ENCODE data around the gene PIEZO1. TPM values are rescaled to one million over a fixed set of nuclear protein-coding genes. Genes with fewer than 3 reads are reported as not detected.
"Not testable (repeated sequence)": the region's sequence is repeated elsewhere in the genome, so short reads cannot be mapped to it uniquely, and the experiment has no call there.

PIEZO1 gene
- total RNA-seq, 2 donors from 2014 or later = 84.8 to 298 TPM

- H3K36me3 Mint-ChIP-seq; H3K4me3 Mint-ChIP-seq; H3K27ac Mint-ChIP-seq; H3K4me1 Mint-ChIP-seq (ENCODE audit: low read depth in 2 of 2); ATAC-seq; H3K9me3 Mint-ChIP-seq; H3K27me3 Mint-ChIP-seq; DNase-seq (ENCODE audit: low spot score): not testable (repeated sequence)
These were observed 115.5 kb downstream of the PIEZO1 start for GRCh38 chr16:88669493-88669892.

GRCh38 chr16:88667461-88667860 is 117.6 kb downstream of the PIEZO1 start:
- no peaks in the 10 kb centered on the region for H3K36me3 Mint-ChIP-seq
- H3K4me3 Mint-ChIP-seq = no peak overlapping the region
- H3K9me3 Mint-ChIP-seq = no peaks in the 10 kb centered on the region
- no peak for DNase-seq (ENCODE audit: low spot score)
- H3K27me3 Mint-ChIP-seq = no peaks in the 10 kb centered on the region
- H3K4me1 Mint-ChIP-seq (ENCODE audit: low read depth in 2 of 2) = peaks cover 0 to 8% of the 10 kb centered on the region in 2 donors
- H3K27ac Mint-ChIP-seq = no peak overlapping the region
- ATAC-seq = no peak

- no peak overlapping the region for H3K27ac Mint-ChIP-seq
- no peaks in the 10 kb centered on the region for H3K9me3 Mint-ChIP-seq
- no peaks in the 10 kb centered on the region for H3K36me3 Mint-ChIP-seq
- peaks cover 13 to 16% of the 10 kb centered on the region in 2 donors for H3K4me1 Mint-ChIP-seq (ENCODE audit: low read depth in 2 of 2)
- ATAC-seq (no peak), DNase-seq (ENCODE audit: low spot score) (no peak)
- no peak overlapping the region for H3K4me3 Mint-ChIP-seq
- H3K27me3 Mint-ChIP-seq = no peaks in the 10 kb centered on the region
These were observed 119.5 kb downstream of the PIEZO1 start for GRCh38 chr16:88665570-88665969.

Other genes with a start within 250 kb of the PIEZO1 start
- gene ZC3H18, start 214.8 kb downstream of the PIEZO1 start, total RNA-seq = 100 to 1,000 TPM in 1 of 2 donors, 10 to 100 TPM in 1; 85.0 to 148 TPM
- 1 to 10 TPM in 1 of 2 donors, under 1 TPM in 1; 0.64 to 1.0 TPM for gene IL17C, start 146.6 kb downstream of the PIEZO1 start, total RNA-seq
- gene CYBA, start 134.2 kb downstream of the PIEZO1 start, total RNA-seq = 100 to 1,000 TPM; 268 to 386 TPM
- gene MVD, start 122.1 kb downstream of the PIEZO1 start, total RNA-seq = 100 to 1,000 TPM in 1 of 2 donors, 10 to 100 TPM in 1; 77.2 to 124 TPM
- gene SNAI3, start 98.7 kb downstream of the PIEZO1 start, total RNA-seq = 1 to 10 TPM in 1 of 2 donors, under 1 TPM in 1; 0.42 to 1.2 TPM
- 10 to 100 TPM; 29.1 to 49.4 TPM for gene RNF166, start 78.8 kb downstream of the PIEZO1 start, total RNA-seq
- 10 to 100 TPM; 39.0 to 80.4 TPM for gene CTU2, start 78.7 kb downstream of the PIEZO1 start, total RNA-seq
- 100 to 1,000 TPM in 1 of 2 donors, 10 to 100 TPM in 1; 50.0 to 129 TPM for gene CDT1, start 18.6 kb upstream of the PIEZO1 start, total RNA-seq
- 100 to 1,000 TPM; 142 to 192 TPM for gene APRT, start 26.7 kb upstream of the PIEZO1 start, total RNA-seq
- gene GALNS, start 71.7 kb upstream of the PIEZO1 start, total RNA-seq = 10 to 100 TPM; 27.3 to 46.3 TPM
- gene TRAPPC2L, start 71.9 kb upstream of the PIEZO1 start, total RNA-seq = 10 to 100 TPM; 37.8 to 48.3 TPM
- not detected for gene PABPN1L, start 81.4 kb upstream of the PIEZO1 start, total RNA-seq
- 1 to 10 TPM; 2.3 to 2.9 TPM for gene CBFA2T3, start 192.0 kb upstream of the PIEZO1 start, total RNA-seq

Measured in natural killer cell treated with Interleukin-12 subunit alpha and Interleukin-12 subunit beta and Interleukin-15 and Interleukin-18, amount 100 ng/mL, for 72 hours (primary cell).